GM21825 (cell line): Measurements from ENCODE around the gene ARHGAP20.

Experiments used
- ATAC-seq: cut with Tn5 transposase; IDR thresholded peaks from one replicate; pipeline ENCODE4 v1.9.1; 2021; ENCODE audit warnings: mild to moderate bottlenecking, moderate library complexity; ENCODE audit not compliant: unreplicated experiment

ARHGAP20 gene

GRCh38 chr11:110613197-110613918 is 98.9 kb downstream of the ARHGAP20 start:
- no peak for ATAC-seq

GRCh38 chr11:110606415-110606814 is 105.8 kb downstream of the ARHGAP20 start:
- no peak for ATAC-seq

- ATAC-seq, result no peak
Observed at GRCh38 chr11:110601936-110602335, 110.3 kb downstream of the ARHGAP20 start.

DNA sequence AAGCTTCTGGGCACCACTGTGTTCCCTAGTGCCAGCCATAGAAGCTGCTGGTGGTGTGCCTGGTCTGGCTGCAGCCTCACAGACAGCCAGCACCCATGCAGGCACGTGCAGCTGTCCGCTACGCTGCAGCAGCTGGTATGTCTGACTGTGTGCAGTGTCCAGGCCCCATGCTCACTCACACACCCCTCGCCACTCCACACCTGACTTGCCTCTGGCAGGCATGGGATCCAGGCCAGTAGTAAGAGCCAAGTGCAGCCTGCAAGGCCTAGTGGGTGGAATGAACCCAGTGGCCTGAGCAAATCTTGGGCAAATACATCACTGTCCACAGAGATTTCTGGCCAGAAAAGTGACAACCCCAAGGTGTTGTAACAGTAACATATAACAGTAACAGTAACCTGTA is 111.9 kb downstream of the ARHGAP20 start:
- no peak for ATAC-seq

DNA sequence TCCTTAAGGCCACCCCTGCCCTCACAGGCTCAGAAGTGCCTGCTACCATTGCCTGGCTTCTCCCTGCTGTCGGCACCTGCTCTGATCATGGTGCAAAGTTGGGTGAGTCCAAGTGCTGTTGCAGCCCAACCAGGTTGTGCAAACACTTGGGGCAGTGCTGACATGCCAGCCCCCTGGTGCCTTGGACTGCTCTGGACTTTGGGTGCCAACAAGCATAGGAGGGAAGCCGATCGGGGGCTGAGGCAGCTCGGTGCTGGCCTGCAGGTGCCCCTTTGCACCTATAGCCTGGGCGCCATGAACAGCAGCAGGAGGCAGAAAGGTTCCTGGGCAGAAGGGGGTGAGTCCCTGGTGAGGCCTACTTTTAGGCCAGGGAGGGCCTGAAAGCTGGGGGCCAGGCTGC is 113.0 kb downstream of the ARHGAP20 start:
- ATAC-seq, result no peak

GRCh38 chr11:110598725-110599124 is 113.5 kb downstream of the ARHGAP20 start:
- no peak for ATAC-seq

- ATAC-seq, result no peak
Observed at GRCh38 chr11:110587972-110588371, 124.3 kb downstream of the ARHGAP20 start.

DNA sequence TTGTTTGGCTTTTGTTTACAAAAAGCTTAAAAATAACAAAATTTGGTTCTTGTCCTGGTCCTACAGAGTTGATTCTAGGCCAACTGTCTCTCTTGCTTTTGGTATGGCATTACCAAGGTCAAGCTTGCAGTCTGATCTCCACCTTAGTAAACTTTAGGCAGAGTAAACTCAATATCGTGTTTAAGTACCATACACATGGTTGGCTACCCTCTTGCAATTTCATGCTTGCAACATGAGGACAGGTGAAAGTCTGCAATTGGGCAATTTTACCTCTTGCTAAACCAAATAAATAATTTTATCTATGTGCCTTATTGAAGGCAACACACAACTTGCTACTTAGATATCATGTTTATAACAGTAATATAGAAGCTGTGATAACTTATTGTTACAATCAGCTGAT is 125.1 kb downstream of the ARHGAP20 start:
- no peak for ATAC-seq

DNA sequence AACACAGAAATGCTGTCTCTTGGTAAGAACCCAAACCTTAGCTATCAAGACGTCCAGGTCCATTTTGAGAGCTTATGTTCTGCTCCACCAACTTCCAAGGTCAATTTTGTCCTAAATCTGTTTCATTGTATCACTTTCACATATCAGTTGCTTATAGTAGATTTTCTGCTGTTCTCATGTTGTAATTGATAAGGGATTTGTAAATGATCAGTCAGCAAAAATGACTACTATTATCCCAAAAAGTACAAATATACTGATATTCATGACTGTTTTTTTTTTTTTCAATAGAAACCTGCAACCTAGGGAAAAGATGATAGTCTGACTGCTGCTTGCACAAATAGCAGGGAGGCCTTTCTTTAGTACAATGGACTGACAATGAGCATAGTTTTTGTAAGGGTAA is 128.1 kb downstream of the ARHGAP20 start:
- no peak for ATAC-seq

- no peak for ATAC-seq
Observed at GRCh38 chr11:110582728-110583432, 129.4 kb downstream of the ARHGAP20 start.

- ATAC-seq, result no peak
Observed at GRCh38 chr11:110580571-110580970, 131.7 kb downstream of the ARHGAP20 start.

DNA sequence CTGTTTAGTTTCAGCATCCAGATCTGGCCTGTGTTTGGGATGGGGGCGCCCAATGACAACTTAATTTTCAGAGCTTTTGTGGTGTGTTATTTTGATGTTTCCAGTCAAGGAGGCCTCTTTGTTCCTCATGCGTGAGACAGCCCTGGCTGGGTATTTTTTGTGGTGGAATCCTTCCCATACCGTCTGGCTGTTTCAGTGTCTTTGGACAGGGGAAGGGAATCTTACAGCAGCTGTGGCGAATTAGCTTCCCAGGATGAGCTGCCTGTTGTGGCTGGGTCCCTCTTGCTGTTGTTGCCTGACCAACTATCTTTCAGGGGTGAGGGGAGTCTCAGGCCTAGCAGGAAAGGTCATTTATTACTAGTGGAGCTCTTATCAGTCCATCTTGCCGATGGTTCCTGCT is 138.8 kb downstream of the ARHGAP20 start:
- ATAC-seq, result no peak

DNA sequence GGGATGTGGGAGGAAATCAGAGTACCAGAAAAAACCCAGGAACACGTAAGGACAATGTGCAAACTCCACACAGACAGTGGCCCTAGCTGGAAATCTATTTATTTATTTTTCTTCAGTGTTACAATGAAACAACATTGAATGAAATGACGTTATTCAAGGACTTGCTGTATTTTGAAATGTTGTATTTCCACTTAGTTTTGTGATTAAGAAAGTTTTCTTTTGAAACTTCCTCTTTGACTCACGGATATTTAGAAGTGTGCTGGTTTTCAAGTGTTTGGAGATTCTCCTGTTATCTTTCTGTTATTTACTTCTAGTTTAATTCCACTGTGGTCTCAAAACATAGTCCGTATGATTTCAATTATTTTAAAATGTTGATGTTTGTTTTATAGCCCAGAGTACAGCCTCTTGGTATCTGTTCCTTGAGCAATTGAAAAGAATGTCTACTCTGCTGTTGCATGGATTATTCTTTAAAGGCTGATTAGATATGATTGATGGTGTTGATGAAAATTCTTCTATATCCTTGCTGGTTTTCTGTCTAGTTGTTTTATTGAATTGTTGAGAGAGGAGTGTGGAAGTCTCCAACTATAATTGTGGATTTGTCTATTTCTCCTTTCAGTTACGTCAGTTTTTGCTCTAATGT is 141.0 kb downstream of the ARHGAP20 start:
- no peak for ATAC-seq

- no peak for ATAC-seq
Observed at GRCh38 chr11:110566577-110566976, 145.7 kb downstream of the ARHGAP20 start.

- ATAC-seq, result no peak
Observed at GRCh38 chr11:110565357-110566336, 146.6 kb downstream of the ARHGAP20 start.

GRCh38 chr11:110564676-110565356 is 147.4 kb downstream of the ARHGAP20 start:
- ATAC-seq, result no peak

GRCh38 chr11:110544779-110545178 is 167.5 kb downstream of the ARHGAP20 start:
- no peak for ATAC-seq

- ATAC-seq, result no peak
Observed at GRCh38 chr11:110538154-110538553, 174.1 kb downstream of the ARHGAP20 start.

DNA sequence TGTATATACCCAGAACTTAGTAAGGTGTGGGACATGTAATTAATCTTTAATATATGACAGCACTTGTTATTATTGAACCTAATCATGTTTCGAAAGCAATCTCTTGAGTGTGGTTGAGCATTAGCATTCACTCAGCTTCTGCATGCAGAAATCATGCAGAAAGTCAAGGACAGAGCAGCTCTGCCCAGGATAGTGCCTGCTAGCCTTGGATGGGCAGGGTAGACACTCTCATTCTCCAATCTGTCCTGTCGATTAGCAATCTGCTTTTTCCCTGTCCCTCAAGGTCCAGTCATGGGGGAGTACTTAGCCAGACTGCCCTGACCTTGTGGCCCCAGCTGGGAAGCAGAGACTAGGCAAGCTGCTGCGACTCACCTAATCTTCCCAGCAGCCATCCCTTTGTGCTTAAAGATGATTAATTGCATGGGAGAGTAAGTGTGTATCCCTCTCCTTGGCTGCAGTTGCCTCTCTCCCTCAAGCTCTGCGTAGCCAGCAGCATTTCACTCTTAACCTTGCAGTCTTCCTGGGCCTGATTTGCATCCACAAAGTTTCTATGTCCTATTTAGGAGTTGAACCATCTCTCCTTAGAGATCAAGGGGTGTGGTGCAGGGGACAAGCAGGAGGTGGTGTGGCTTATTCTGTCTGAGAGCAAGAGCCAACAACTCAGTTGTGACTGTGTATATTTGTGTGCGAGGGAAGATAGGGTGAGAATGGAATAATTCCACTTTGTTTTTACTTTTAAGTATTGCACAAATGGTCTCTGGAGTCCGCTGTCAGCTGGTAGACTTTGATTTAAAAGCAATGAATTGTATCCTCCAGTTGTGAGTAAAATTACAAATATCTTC is 181.1 kb downstream of the ARHGAP20 start:
- no peak for ATAC-seq
